Osteoblast (primary cell): ENCODE results near the gene CFAP141. TPM values are rescaled to one million over a fixed set of nuclear protein-coding genes. Genes with fewer than 3 reads are reported as not detected.
"Not testable (repeated sequence)": the region's sequence is repeated elsewhere in the genome, so short reads cannot be mapped to it uniquely, and the experiment has no call there.

ENCODE experiments used
- DNase-seq: peaks from one replicate; pipeline ENCODE4 v3.0.0; 2011; ENCODE audit warnings: low spot score, mixed read lengths; ENCODE audit not compliant: insufficient read length; ENCODE audit errors: missing footprints
- H2AFZ ChIP-seq: 2 replicates; pipeline ENCODE4 v1.6.0; 2011; ENCODE audit warnings: mild to moderate bottlenecking, low read length
- H3K27ac ChIP-seq: 2 replicates; pipeline ENCODE4 v1.5.1; 2011; ENCODE audit warnings: mild to moderate bottlenecking, low read depth, low read length, moderate library complexity
- H3K27me3 ChIP-seq: 2 replicates; pipeline ENCODE4 v1.6.0; 2012; ENCODE audit warnings: mild to moderate bottlenecking, control low read depth, inconsistent platforms, low read length, moderate library complexity; ENCODE audit not compliant: insufficient read depth
- H3K36me3 ChIP-seq: 2 replicates; pipeline ENCODE4 v1.5.1; 2011; ENCODE audit warnings: mild to moderate bottlenecking, low read length, control low read depth, moderate library complexity; ENCODE audit not compliant: insufficient read depth
- H3K4me1 ChIP-seq: 2 replicates; pipeline ENCODE4 v1.5.1; 2011; ENCODE audit warnings: mild to moderate bottlenecking, low read length, control low read depth, moderate library complexity; ENCODE audit not compliant: insufficient read depth
- H3K4me2 ChIP-seq: 2 replicates; pipeline ENCODE4 v1.6.0; 2011; ENCODE audit warnings: mild to moderate bottlenecking, low read length; ENCODE audit not compliant: insufficient read depth
- H3K4me3 ChIP-seq: fragments of 200-600 bp; sonication (generic); 3 replicates; pipeline ENCODE4 v1.5.1; 2012; ENCODE audit warnings: mild to moderate bottlenecking, low read length, inconsistent platforms; ENCODE audit not compliant: insufficient read depth
- H3K79me2 ChIP-seq: 2 replicates; pipeline ENCODE4 v1.6.0; 2012; ENCODE audit warnings: mild to moderate bottlenecking, low read length, control low read depth, inconsistent platforms; ENCODE audit not compliant: insufficient read depth
- H3K9me3 ChIP-seq: 2 replicates; pipeline ENCODE4 v1.5.1; 2011; ENCODE audit warnings: low read depth, low read length, control low read depth
- H4K20me1 ChIP-seq: 2 replicates; pipeline ENCODE4 v1.6.0; 2012; ENCODE audit warnings: mild to moderate bottlenecking, low read length, control low read depth; ENCODE audit not compliant: insufficient read depth
- CTCF ChIP-seq: IDR thresholded peaks from 2 replicates; pipeline ENCODE4 v1.5.1; 2011; ENCODE audit warnings: mild to moderate bottlenecking, low read depth, low read length, moderate library complexity; ENCODE audit errors: extremely low read depth
- total RNA-seq: library from RNA; depleted of rRNA; stranded (reverse); fragments of >200 nt; gene quantifications from 2 replicates; pipeline ENCODE4 v1.2.3, GENCODE V29; 2012

The CFAP141 gene
- total RNA-seq, 1 donor: not detected

GRCh38 chr1:154239491-154239890 is 33.4 kb upstream of the CFAP141 start:
- peaks cover 49% of the 10 kb centered on the region for H4K20me1 ChIP-seq
- DNase-seq: no peak
- no peaks in the 10 kb centered on the region for H3K9me3 ChIP-seq
- peaks cover 82% of the 10 kb centered on the region for H3K36me3 ChIP-seq
- no peaks in the 10 kb centered on the region for H3K27me3 ChIP-seq
- no peak for TF ChIP-seq CTCF
- no peak overlapping the region for H2AFZ ChIP-seq
- H3K4me2 ChIP-seq: no peak overlapping the region
- H3K4me1 ChIP-seq: no peaks in the 10 kb centered on the region
- H3K4me3 ChIP-seq: no peak overlapping the region
- peaks cover 82% of the 10 kb centered on the region for H3K79me2 ChIP-seq
- no peak overlapping the region for H3K27ac ChIP-seq

- Histone ChIP-seq H3K9me3 (no peaks in the 10 kb centered on the region), H3K4me3 (no peak overlapping the region), H3K27ac (no peak overlapping the region), H3K4me1 (no peaks in the 10 kb centered on the region), H3K36me3 (peaks cover 75% of the 10 kb centered on the region), H3K27me3 (no peaks in the 10 kb centered on the region), H3K79me2 (peaks cover 85% of the 10 kb centered on the region), H3K4me2 (no peak overlapping the region), H4K20me1 (peaks cover 48% of the 10 kb centered on the region), H2AFZ (no peak overlapping the region)
- DNase-seq: no peak
- no peak for TF ChIP-seq CTCF
Measured at GRCh38 chr1:154237880-154238506, 31.9 kb upstream of the CFAP141 start.

- Histone ChIP-seq H3K9me3 (no peaks in the 10 kb centered on the region), H3K27ac (no peak overlapping the region), H3K4me1 (no peaks in the 10 kb centered on the region), H3K4me2 (no peak overlapping the region), H4K20me1 (peaks cover 45% of the 10 kb centered on the region), H3K79me2 (peaks cover 88% of the 10 kb centered on the region), H3K36me3 (peaks cover 76% of the 10 kb centered on the region), H3K4me3 (no peak overlapping the region), H3K27me3 (no peaks in the 10 kb centered on the region), H2AFZ (no peak overlapping the region)
- DNase-seq: no peak
- no peak for TF ChIP-seq CTCF
Measured at GRCh38 chr1:154237435-154237834, 31.3 kb upstream of the CFAP141 start.

- Histone ChIP-seq H3K27ac (no peak overlapping the region), H3K36me3 (peaks cover 75% of the 10 kb centered on the region), H3K27me3 (no peaks in the 10 kb centered on the region), H3K4me3 (no peak overlapping the region), H3K9me3 (no peaks in the 10 kb centered on the region), H4K20me1 (peaks cover 44% of the 10 kb centered on the region), H3K79me2 (peaks cover 91% of the 10 kb centered on the region), H3K4me2 (no peak overlapping the region), H2AFZ (no peak overlapping the region), H3K4me1 (no peaks in the 10 kb centered on the region)
- DNase-seq: no peak
- TF ChIP-seq CTCF: no peak
Measured at GRCh38 chr1:154236855-154237254, 30.7 kb upstream of the CFAP141 start.

GRCh38 chr1:154233127-154233526 is 27.0 kb upstream of the CFAP141 start:
- H3K4me1 ChIP-seq, H3K27ac ChIP-seq, H3K9me3 ChIP-seq, H3K4me2 ChIP-seq, H3K4me3 ChIP-seq, H3K27me3 ChIP-seq, DNase-seq, H2AFZ ChIP-seq: not testable (repeated sequence)
- H3K79me2 ChIP-seq: peaks cover 95% of the 10 kb centered on the region
- peaks cover 35% of the 10 kb centered on the region for H4K20me1 ChIP-seq
- H3K36me3 ChIP-seq: peaks cover 88% of the 10 kb centered on the region

GRCh38 chr1:154231112-154231511 is 25.0 kb upstream of the CFAP141 start:
- peaks cover 95% of the 10 kb centered on the region for H3K79me2 ChIP-seq
- H3K9me3 ChIP-seq, DNase-seq, H3K27ac ChIP-seq, H3K27me3 ChIP-seq, H2AFZ ChIP-seq, H3K4me1 ChIP-seq, H3K4me3 ChIP-seq, H3K4me2 ChIP-seq: not testable (repeated sequence)
- peaks cover 87% of the 10 kb centered on the region for H3K36me3 ChIP-seq
- peaks cover 34% of the 10 kb centered on the region for H4K20me1 ChIP-seq
